ENCODE data around the gene CACNA1D. TPM values are rescaled to one million over a fixed set of nuclear protein-coding genes. Genes with fewer than 3 reads are reported as not detected.

CACNA1D gene
- polyA plus RNA-seq, 1 donor (not counting 4 experiments of a cell fraction or from before 2014, with no cell fraction given): 0.20 TPM

DNA sequence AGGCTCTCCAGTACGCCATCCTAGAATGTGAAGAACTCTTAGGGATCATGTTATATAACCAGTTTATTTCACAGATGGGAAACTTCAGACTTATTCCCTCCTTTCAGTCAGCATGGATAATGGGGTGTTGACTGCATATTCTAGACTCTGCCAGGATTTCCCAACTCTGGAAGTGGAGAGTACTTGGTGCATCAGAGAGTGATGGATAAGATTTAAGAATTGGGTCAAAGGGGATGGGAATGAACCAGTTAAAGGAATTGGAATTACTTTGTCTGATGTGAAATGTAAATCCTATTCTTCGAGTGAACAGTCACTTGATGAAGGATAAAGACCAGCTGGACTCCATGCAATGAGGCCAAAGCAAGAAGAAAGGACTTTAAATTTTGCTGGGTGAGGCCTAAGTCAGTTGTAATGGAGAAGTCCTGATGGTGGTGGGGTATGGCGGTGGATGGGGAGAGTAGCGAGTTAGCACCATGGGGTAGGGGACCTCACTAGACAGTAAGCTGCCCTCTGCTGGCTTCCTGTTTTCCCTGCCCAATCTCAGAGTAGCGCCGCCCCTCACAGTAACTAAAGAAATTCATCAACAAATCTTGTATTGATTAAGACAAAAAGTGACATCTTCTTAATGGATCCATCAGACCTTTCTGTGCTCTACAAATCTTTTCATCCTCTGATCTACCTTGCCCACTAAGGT is 7.3 kb upstream of the CACNA1D start:
- H3K4me2 ChIP-seq (ENCODE audit: control insufficient read depth, extremely low read depth, insufficient read depth, low read depth, low read length): no peak overlapping the region
- no peaks in the 10 kb centered on the region for H3K79me2 ChIP-seq (ENCODE audit: control insufficient read depth, insufficient read depth, low read length)
- no peaks in the 10 kb centered on the region for H3K4me1 ChIP-seq (ENCODE audit: control insufficient read depth, extremely low read depth, insufficient read depth, low read length)
- H2AFZ ChIP-seq (ENCODE audit: control insufficient read depth, low read length): no peak overlapping the region
- DNase-seq (ENCODE audit: low read depth, low spot score) (no peak), FAIRE-seq (no peak)
- TF ChIP-seq EZH2 (IDR thresholded peaks at IDR 0.05; ENCODE audit: low read length) (no peak), CTCF (optimal IDR thresholded peaks at IDR 0.05 in 1 of 3, IDR thresholded peaks at IDR 0.05 in 1 of 3, conservative IDR thresholded peaks at IDR 0.05 in 1 of 3; ENCODE audit: extremely low read depth in 1 of 3, insufficient read depth in 2 of 3, low read length in 3 of 3) (peak in 1 of 3 experiments; percentile 20)
- no peak overlapping the region for H3K9ac ChIP-seq (ENCODE audit: control insufficient read depth, extremely low read depth, insufficient read depth, low read length)
- no peak overlapping the region for H3K27ac ChIP-seq (ENCODE audit: control insufficient read depth, insufficient read depth, low read length)
- dilution Hi-C loops (cut with MboI; ENCODE audit: extremely low pct_ligation_motif_present, low sequenced_read_pairs): no loop called here
- no peaks in the 10 kb centered on the region for H3K9me3 ChIP-seq (ENCODE audit: control insufficient read depth, low read depth, low read length)
- H3K27me3 ChIP-seq (ENCODE audit: control insufficient read depth, extremely low read depth, insufficient read depth, low read length): no peaks in the 10 kb centered on the region
- H3K4me3 ChIP-seq (ENCODE audit: control insufficient read depth in 2 of 3, extremely low read depth in 1 of 3, insufficient read depth in 2 of 3, low read depth in 1 of 3, low read length in 3 of 3): no peak overlapping the region
- no peaks in the 10 kb centered on the region for H4K20me1 ChIP-seq (ENCODE audit: control insufficient read depth, extremely low read depth, insufficient read depth, low read length)
- no peaks in the 10 kb centered on the region for H3K9me1 ChIP-seq (ENCODE audit: control insufficient read depth, extremely low read depth, insufficient read depth, low read length)
- H3K36me3 ChIP-seq (ENCODE audit: control insufficient read depth in 2 of 2, extremely low read depth in 1 of 2, insufficient read depth in 2 of 2, low read length in 2 of 2): no peaks in the 10 kb centered on the region

- no peak for FAIRE-seq
- Histone ChIP-seq H3K27me3 (ENCODE audit: control insufficient read depth, extremely low read depth, insufficient read depth, low read length) (peaks cover 12% of the 10 kb centered on the region), H3K4me1 (ENCODE audit: control insufficient read depth, extremely low read depth, insufficient read depth, low read length) (no peaks in the 10 kb centered on the region), H3K79me2 (ENCODE audit: control insufficient read depth, insufficient read depth, low read length) (no peaks in the 10 kb centered on the region), H3K4me3 (ENCODE audit: control insufficient read depth in 2 of 3, extremely low read depth in 1 of 3, insufficient read depth in 2 of 3, low read depth in 1 of 3, low read length in 3 of 3) (no peak overlapping the region), H4K20me1 (ENCODE audit: control insufficient read depth, extremely low read depth, insufficient read depth, low read length) (no peaks in the 10 kb centered on the region), H3K9me1 (ENCODE audit: control insufficient read depth, extremely low read depth, insufficient read depth, low read length) (no peaks in the 10 kb centered on the region), H2AFZ (ENCODE audit: control insufficient read depth, low read length) (no peak overlapping the region), H3K27ac (ENCODE audit: control insufficient read depth, insufficient read depth, low read length) (no peak overlapping the region), H3K9ac (ENCODE audit: control insufficient read depth, extremely low read depth, insufficient read depth, low read length) (no peak overlapping the region), H3K4me2 (ENCODE audit: control insufficient read depth, extremely low read depth, insufficient read depth, low read depth, low read length) (no peak overlapping the region), H3K36me3 (ENCODE audit: control insufficient read depth in 2 of 2, extremely low read depth in 1 of 2, insufficient read depth in 2 of 2, low read length in 2 of 2) (no peaks in the 10 kb centered on the region), H3K9me3 (ENCODE audit: control insufficient read depth, low read depth, low read length) (no peaks in the 10 kb centered on the region)
- TF ChIP-seq CTCF (optimal IDR thresholded peaks at IDR 0.05 in 1 of 3, IDR thresholded peaks at IDR 0.05 in 1 of 3, conservative IDR thresholded peaks at IDR 0.05 in 1 of 3; ENCODE audit: extremely low read depth in 1 of 3, insufficient read depth in 2 of 3, low read length in 3 of 3): no peak
- no peak for TF ChIP-seq EZH2 (IDR thresholded peaks at IDR 0.05; ENCODE audit: low read length)
- no peak for DNase-seq (ENCODE audit: low read depth, low spot score)
- dilution Hi-C loops (cut with MboI; ENCODE audit: extremely low pct_ligation_motif_present, low sequenced_read_pairs): no loop called here
Observed at GRCh38 chr3:53489386-53489785, 5.0 kb upstream of the CACNA1D start.
